Choroid plexus epithelial cell (primary cell): ENCODE data around the gene EPHA4.

ENCODE experiments used
- DNase-seq: peaks from one replicate; pipeline ENCODE4 v3.0.0-alpha.2; 2010; ENCODE audit warnings: low read depth
- H3K4me3 ChIP-seq: 2 replicates; pipeline ENCODE4 v1.5.1; 2011; ENCODE audit warnings: low read depth, mild to moderate bottlenecking, control low read depth, low read length, moderate library complexity
- TF ChIP-seq, protein P1 (sequence below): conservative IDR thresholded peaks from 2 replicates; pipeline ENCODE4 v1.5.1; 2011; ENCODE audit warnings: low read depth, mild to moderate bottlenecking, control low read depth, inconsistent platforms, low read length, moderate library complexity

Gene EPHA4

GRCh38 chr2:221397187-221397586 is 174.9 kb downstream of the EPHA4 start:
- TF ChIP-seq, protein P1, sequence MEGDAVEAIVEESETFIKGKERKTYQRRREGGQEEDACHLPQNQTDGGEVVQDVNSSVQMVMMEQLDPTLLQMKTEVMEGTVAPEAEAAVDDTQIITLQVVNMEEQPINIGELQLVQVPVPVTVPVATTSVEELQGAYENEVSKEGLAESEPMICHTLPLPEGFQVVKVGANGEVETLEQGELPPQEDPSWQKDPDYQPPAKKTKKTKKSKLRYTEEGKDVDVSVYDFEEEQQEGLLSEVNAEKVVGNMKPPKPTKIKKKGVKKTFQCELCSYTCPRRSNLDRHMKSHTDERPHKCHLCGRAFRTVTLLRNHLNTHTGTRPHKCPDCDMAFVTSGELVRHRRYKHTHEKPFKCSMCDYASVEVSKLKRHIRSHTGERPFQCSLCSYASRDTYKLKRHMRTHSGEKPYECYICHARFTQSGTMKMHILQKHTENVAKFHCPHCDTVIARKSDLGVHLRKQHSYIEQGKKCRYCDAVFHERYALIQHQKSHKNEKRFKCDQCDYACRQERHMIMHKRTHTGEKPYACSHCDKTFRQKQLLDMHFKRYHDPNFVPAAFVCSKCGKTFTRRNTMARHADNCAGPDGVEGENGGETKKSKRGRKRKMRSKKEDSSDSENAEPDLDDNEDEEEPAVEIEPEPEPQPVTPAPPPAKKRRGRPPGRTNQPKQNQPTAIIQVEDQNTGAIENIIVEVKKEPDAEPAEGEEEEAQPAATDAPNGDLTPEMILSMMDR, result no peak
- no peak for DNase-seq
- no peak overlapping the region for H3K4me3 ChIP-seq

DNA sequence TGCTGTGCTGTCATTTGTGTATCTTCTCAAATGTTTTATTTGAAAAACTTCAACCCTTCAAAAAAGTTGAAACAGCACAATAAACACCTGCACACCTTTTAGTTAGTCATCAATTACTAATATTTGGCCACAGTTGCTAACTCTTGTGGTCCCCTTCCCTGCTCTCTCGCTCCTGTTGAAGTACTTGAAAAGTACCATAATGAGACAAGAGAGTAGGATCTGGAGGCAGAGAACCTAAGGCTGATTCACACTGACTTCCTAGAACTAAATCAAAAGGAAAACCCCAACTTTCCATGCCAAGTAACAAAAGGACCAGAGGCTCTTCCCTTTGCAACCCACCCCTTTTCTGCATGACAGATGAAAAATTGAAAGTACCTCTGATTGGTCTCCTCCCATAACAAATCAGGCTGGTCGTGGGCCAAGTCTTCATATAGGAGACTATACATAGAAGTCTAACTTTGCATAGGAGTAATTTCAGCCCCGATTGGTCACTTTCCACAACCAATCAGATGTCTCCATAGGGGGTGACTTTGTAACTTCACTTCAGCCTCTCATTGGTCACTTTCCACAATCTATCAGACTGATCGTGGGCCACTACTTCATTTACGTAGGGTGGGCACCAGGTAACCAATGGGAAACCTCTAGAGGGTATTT is 179.7 kb downstream of the EPHA4 start:
- no peak for DNase-seq
- H3K4me3 ChIP-seq, result no peak overlapping the region
- TF ChIP-seq, protein P1, result no peak

DNA sequence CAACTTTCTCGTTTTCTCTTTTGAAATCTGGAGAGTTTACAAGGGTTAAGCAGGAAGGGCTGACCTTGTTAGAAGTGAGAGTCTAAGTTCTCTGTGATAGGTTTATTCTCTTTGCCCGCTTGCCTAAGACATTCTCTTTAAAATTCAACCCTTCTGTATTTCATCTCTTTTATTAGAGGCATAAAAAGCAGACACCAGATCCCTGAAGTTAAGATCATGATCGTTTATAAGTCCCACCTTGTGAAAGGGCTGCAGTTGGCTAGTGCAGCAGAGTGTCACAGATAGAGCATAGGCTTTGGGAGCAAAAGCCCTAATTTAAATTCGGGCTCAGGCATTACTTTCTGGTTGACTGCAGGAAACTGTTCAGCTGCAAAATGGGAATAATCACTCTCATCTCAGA is 181.2 kb downstream of the EPHA4 start:
- no peak overlapping the region for H3K4me3 ChIP-seq
- TF ChIP-seq, protein P1, result no peak
- DNase-seq, result no peak

DNA sequence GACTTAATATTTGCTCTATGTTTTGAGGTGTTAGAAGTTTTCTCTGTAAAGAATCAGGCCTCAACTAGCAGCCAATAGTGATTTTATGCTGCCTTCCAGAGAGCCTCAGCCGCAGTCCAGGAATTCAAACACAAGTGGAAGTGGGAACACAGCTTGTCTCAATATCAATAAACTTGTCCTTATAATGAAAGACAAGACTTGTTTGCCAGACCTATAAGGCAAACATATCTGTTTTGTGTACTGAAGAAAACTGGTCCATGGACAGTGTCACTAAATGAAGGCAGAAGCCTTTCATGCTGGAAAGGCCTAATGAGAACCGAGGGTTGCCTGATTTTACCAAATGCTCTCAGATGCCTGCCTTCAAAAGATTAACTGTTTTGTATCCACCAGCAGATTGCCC is 182.2 kb downstream of the EPHA4 start:
- TF ChIP-seq, protein P1, result no peak
- no peak overlapping the region for H3K4me3 ChIP-seq
- no peak for DNase-seq

DNA sequence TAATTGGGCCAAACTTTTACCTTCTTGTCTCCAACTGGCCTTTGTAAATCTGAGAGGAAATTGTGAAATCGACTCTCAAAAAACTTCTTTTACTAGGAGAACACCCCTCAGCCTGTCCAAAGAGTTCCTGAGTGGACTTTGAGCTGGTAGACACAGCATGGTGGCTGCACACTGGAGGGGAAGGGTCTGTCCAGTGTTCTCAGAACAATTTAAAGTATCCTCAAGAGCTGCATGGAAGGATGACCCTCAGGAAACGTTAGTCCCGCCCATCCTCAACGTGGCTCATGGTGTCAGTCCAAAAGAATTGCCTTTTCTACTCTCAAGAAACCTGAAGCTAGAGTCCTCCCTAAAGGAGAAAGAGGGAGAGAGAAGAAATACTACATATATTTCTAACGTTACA is 182.7 kb downstream of the EPHA4 start:
- TF ChIP-seq, protein P1, result no peak
- no peak for DNase-seq
- no peak overlapping the region for H3K4me3 ChIP-seq

DNA sequence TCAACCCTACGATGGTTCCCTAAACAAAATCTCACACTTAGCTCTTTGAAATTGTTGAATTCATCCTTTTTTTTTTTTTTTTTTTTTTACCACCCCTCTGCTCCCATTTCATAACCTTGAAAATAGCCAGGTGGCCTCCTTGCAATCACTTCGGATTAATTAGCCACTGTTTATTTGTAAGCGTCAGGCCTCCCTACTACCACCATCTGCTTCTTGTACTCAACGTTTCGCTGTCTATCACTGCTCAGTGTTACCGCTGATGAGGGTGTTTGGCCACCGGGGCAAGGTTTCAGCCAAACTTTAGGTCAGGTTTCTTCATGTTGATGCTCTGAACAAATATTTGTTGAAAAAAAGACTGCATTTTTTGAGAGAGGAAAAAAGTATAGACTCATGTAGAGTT is 183.2 kb downstream of the EPHA4 start:
- no peak for DNase-seq
- TF ChIP-seq, protein P1, result no peak
- H3K4me3 ChIP-seq, result no peak overlapping the region

DNA sequence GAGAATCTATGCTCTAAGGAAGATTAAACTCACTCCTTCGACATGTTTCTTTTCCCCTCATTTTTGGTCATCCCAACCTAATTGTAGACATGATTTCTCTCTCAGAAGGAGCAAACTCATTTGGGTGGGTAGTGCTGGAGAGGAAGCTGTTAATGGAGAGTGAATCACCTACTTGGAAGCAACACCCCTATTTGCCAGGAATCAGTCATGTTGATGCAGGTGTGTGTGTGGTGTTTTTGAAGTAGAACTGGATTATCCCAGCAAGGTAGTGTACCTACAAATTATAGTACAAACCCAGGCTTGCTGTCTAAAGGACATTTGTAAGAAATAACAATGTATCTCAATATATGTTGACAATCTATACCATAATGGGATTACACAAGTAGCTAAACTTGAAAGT is 186.4 kb downstream of the EPHA4 start:
- no peak overlapping the region for H3K4me3 ChIP-seq
- no peak for DNase-seq
- TF ChIP-seq, protein P1, result no peak
